ENCODE results near the gene RGS6.
A peak's percentile ranks its signal among the peaks of the same experiment; 100 is the strongest.

Gene RGS6

GRCh38 chr14:72014486-72014885 lies 82.3 kb downstream of the RGS6 start:
- DNase-seq (ENCODE audit: low read depth in 2 of 2) = no peak

GRCh38 chr14:72017290-72017689 lies 85.1 kb downstream of the RGS6 start:
- DNase-seq (ENCODE audit: low read depth in 2 of 2) = no peak

- DNase-seq (ENCODE audit: low read depth in 2 of 2) = no peak
These were observed 91.2 kb downstream of the RGS6 start for GRCh38 chr14:72023128-72024042.

GRCh38 chr14:72024043-72024407 lies 91.8 kb downstream of the RGS6 start:
- DNase-seq (ENCODE audit: low read depth in 2 of 2) = peak; percentile 1 to 8

GRCh38 chr14:72024504-72024903 lies 92.3 kb downstream of the RGS6 start:
- no peak for DNase-seq (ENCODE audit: low read depth in 2 of 2)

- no peak for DNase-seq (ENCODE audit: low read depth in 2 of 2)
These were observed 94.3 kb downstream of the RGS6 start for GRCh38 chr14:72026536-72026935.

GRCh38 chr14:72027061-72027460 lies 94.8 kb downstream of the RGS6 start:
- DNase-seq (ENCODE audit: low read depth in 2 of 2) = no peak

GRCh38 chr14:72033365-72033764 lies 101.1 kb downstream of the RGS6 start:
- DNase-seq (ENCODE audit: low read depth in 2 of 2) = no peak

- no peak for DNase-seq (ENCODE audit: low read depth in 2 of 2)
These were observed 108.3 kb downstream of the RGS6 start for GRCh38 chr14:72040528-72040927.

- DNase-seq (ENCODE audit: low read depth in 2 of 2) = no peak
These were observed 113.0 kb downstream of the RGS6 start for GRCh38 chr14:72045271-72045670.

GRCh38 chr14:72045885-72046284 lies 113.7 kb downstream of the RGS6 start:
- DNase-seq (ENCODE audit: low read depth in 2 of 2) = no peak

GRCh38 chr14:72049462-72049861 lies 117.2 kb downstream of the RGS6 start:
- peak in 1 of 2 experiments; percentile 20 for DNase-seq (ENCODE audit: low read depth in 2 of 2)

- no peak for DNase-seq (ENCODE audit: low read depth in 2 of 2)
These were observed 120.1 kb downstream of the RGS6 start for GRCh38 chr14:72052356-72052755.

GRCh38 chr14:72053651-72054050 lies 121.4 kb downstream of the RGS6 start:
- no peak for DNase-seq (ENCODE audit: low read depth in 2 of 2)

GRCh38 chr14:72054911-72055310 lies 122.7 kb downstream of the RGS6 start:
- no peak for DNase-seq (ENCODE audit: low read depth in 2 of 2)

GRCh38 chr14:72057701-72058285 lies 125.6 kb downstream of the RGS6 start:
- no peak for DNase-seq (ENCODE audit: low read depth in 2 of 2)

- DNase-seq (ENCODE audit: low read depth in 2 of 2) = no peak
These were observed 128.2 kb downstream of the RGS6 start for GRCh38 chr14:72060460-72060859.

- no peak for DNase-seq (ENCODE audit: low read depth in 2 of 2)
These were observed 128.7 kb downstream of the RGS6 start for GRCh38 chr14:72060917-72061316.

- no peak for DNase-seq (ENCODE audit: low read depth in 2 of 2)
These were observed 129.5 kb downstream of the RGS6 start for GRCh38 chr14:72061718-72062117.

GRCh38 chr14:72063761-72064282 lies 131.6 kb downstream of the RGS6 start:
- no peak for DNase-seq (ENCODE audit: low read depth in 2 of 2)

GRCh38 chr14:72064501-72064900 lies 132.3 kb downstream of the RGS6 start:
- no peak for DNase-seq (ENCODE audit: low read depth in 2 of 2)

- DNase-seq (ENCODE audit: low read depth in 2 of 2) = no peak
These were observed 138.2 kb downstream of the RGS6 start for GRCh38 chr14:72070458-72070857.
